ENCODE results near the gene NUDT3. TPM values are rescaled to one million over a fixed set of nuclear protein-coding genes. Genes with fewer than 3 reads are reported as not detected.

The NUDT3 gene
- total and polyA plus RNA-seq, 9 of the 15 experiments (the other 6 are each of a cell fraction or from before 2014, with no cell fraction given): 5.4 to 81.2 (median 56.4) TPM

- TF ChIP-seq HNRNPH1 (optimal IDR thresholded peaks at IDR 0.05; ENCODE audit: low read depth, low read length): no peak
- TF ChIP-seq MITF (IDR thresholded peaks at IDR 0.05): no peak
- TF ChIP-seq STAT5B (CRISPR knock-in tag; IDR thresholded peaks at IDR 0.05): no peak
- TF ChIP-seq ZZZ3 (IDR thresholded peaks at IDR 0.05): no peak
- no peak for TF ChIP-seq RFX7 (CRISPR knock-in tag; IDR thresholded peaks at IDR 0.05)
- TF ChIP-seq ZNF274 (IDR thresholded peaks at IDR 0.05; ENCODE audit: borderline replicate concordance, low read depth, low read length): no peak
- peak; percentile 80 for TF ChIP-seq TEAD4 (IDR thresholded peaks at IDR 0.05; ENCODE audit: low read length)
- no peak for TF ChIP-seq TEAD4 (CRISPR knock-in tag; IDR thresholded peaks at IDR 0.05; ENCODE audit: borderline replicate concordance)
- TF ChIP-seq, protein P1, sequence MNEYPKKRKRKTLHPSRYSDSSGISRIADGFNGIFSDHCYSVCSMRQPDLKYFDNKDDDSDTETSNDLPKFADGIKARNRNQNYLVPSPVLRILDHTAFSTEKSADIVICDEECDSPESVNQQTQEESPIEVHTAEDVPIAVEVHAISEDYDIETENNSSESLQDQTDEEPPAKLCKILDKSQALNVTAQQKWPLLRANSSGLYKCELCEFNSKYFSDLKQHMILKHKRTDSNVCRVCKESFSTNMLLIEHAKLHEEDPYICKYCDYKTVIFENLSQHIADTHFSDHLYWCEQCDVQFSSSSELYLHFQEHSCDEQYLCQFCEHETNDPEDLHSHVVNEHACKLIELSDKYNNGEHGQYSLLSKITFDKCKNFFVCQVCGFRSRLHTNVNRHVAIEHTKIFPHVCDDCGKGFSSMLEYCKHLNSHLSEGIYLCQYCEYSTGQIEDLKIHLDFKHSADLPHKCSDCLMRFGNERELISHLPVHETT (CRISPR knock-in tag; conservative IDR thresholded peaks at IDR 0.05 in 1 of 2, IDR thresholded peaks at IDR 0.05 in 1 of 2): peak in 1 of 2 experiments; percentile 70; a peak in 1 of 4 replicates
- TF ChIP-seq POLR2A (conservative IDR thresholded peaks at IDR 0.05): no peak
- 0 out of 2 replicates have a peak, but pooled peaks have one; percentile 34 for TF ChIP-seq BRD4 (IDR thresholded peaks at IDR 0.05)
- TF ChIP-seq NFRKB (IDR thresholded peaks at IDR 0.05; ENCODE audit: low read depth): peak; percentile 62
- TF ChIP-seq, protein P2, sequence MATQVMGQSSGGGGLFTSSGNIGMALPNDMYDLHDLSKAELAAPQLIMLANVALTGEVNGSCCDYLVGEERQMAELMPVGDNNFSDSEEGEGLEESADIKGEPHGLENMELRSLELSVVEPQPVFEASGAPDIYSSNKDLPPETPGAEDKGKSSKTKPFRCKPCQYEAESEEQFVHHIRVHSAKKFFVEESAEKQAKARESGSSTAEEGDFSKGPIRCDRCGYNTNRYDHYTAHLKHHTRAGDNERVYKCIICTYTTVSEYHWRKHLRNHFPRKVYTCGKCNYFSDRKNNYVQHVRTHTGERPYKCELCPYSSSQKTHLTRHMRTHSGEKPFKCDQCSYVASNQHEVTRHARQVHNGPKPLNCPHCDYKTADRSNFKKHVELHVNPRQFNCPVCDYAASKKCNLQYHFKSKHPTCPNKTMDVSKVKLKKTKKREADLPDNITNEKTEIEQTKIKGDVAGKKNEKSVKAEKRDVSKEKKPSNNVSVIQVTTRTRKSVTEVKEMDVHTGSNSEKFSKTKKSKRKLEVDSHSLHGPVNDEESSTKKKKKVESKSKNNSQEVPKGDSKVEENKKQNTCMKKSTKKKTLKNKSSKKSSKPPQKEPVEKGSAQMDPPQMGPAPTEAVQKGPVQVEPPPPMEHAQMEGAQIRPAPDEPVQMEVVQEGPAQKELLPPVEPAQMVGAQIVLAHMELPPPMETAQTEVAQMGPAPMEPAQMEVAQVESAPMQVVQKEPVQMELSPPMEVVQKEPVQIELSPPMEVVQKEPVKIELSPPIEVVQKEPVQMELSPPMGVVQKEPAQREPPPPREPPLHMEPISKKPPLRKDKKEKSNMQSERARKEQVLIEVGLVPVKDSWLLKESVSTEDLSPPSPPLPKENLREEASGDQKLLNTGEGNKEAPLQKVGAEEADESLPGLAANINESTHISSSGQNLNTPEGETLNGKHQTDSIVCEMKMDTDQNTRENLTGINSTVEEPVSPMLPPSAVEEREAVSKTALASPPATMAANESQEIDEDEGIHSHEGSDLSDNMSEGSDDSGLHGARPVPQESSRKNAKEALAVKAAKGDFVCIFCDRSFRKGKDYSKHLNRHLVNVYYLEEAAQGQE (IDR thresholded peaks at IDR 0.05; ENCODE audit: borderline replicate concordance): no peak
- TF ChIP-seq, protein P2 (CRISPR knock-in tag; IDR thresholded peaks at IDR 0.05; ENCODE audit: low read depth): no peak
- TF ChIP-seq STAT5A (IDR thresholded peaks at IDR 0.05; ENCODE audit: borderline replicate concordance, low read length): no peak
- TF ChIP-seq ZBTB2 (IDR thresholded peaks at IDR 0.05): no peak
These were observed 115.3 kb downstream of the NUDT3 start (continued) for GRCh38 chr6:34276881-34277762.
